Duodenal mucosa (tissue), 2 donors: ENCODE measurements around the gene HYDIN.

ENCODE experiments used
- H3K27ac ChIP-seq: one replicate; pipeline ENCODE4 v1.7.0; 2013; ENCODE audit warnings: low read depth, low read length
- H3K27me3 ChIP-seq, 2 donors: one replicate each; pipeline ENCODE4 v1.7.0; 2013; ENCODE audit warnings: low read length in 2 of 2, control low read depth in 1 of 2; ENCODE audit not compliant: insufficient read depth in 2 of 2, control insufficient read depth in 1 of 2
- H3K36me3 ChIP-seq, 2 donors: one replicate each; pipeline ENCODE4 v1.7.0; 2013; ENCODE audit warnings: low read length in 2 of 2, control low read depth in 1 of 2; ENCODE audit not compliant: insufficient read depth in 2 of 2, control insufficient read depth in 1 of 2
- H3K4me1 ChIP-seq, 2 donors: one replicate each; pipeline ENCODE4 v1.7.0; 2013; ENCODE audit warnings: low read length in 2 of 2, control low read depth in 1 of 2; ENCODE audit not compliant: insufficient read depth in 2 of 2, control insufficient read depth in 1 of 2
- H3K4me3 ChIP-seq, 2 donors: one replicate each; pipeline ENCODE4 v1.7.0; 2013; ENCODE audit warnings: low read length in 2 of 2, low read depth in 1 of 2
- H3K9ac ChIP-seq, 2 donors: one replicate each; pipeline ENCODE4 v1.7.0; 2013; ENCODE audit warnings: low read length in 2 of 2, low read depth in 1 of 2
- H3K9me3 ChIP-seq, 2 donors: one replicate each; pipeline ENCODE4 v1.7.0; 2013; ENCODE audit warnings: low read length in 2 of 2, control low read depth in 1 of 2; ENCODE audit not compliant: control insufficient read depth in 1 of 2

Gene HYDIN

DNA sequence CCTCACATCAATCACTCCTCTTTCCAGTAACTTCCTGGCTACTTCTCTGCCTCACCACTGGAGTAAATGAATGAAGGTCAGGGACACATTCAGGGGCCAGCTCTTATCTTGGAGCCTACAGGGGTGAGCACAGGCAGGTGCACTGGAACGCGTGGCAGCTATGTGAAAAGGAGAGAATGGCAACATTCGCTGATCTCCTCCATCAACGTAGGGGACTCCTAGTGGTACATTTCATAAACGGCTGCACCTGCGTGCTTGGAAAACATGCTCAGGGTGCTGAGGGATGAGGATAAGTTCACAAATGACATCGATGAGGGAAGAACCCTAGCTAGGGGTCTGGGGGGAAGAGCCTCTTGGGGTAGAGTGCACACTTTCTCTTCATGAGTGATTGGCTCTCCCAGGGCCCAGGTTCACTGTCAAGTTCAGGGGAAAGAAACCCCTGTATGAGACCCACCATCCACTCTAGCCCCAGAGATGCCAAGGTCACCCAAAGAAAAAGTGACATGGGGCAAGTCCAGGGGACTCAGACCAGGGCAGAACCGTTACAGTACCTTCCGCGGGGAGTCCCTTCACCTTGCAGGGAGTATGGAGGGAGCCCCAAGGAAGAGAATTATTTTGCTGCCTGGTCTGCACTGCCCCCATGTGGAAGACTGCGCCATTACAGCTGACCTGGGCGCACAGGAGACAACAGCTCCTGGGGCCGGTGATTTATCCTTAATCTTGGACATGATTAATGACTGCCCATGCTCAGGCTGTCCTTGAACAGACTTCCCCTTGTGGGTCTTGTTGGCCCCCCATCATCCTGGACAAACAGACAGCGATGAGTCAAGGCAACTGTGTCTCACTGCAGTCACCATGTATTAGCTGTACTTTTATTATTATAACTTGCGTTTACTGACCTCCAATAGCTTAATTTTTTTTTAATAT lies 459.6 kb downstream of the HYDIN start:
- no peaks in the 10 kb centered on the region for H3K4me1 ChIP-seq
- peaks cover 14 to 20% of the 10 kb centered on the region in 2 donors for H3K36me3 ChIP-seq
- H3K9ac ChIP-seq: no peak overlapping the region
- H3K27ac ChIP-seq: no peak overlapping the region
- no peaks in the 10 kb centered on the region for H3K27me3 ChIP-seq
- H3K4me3 ChIP-seq: no peak overlapping the region
- no peaks in the 10 kb centered on the region for H3K9me3 ChIP-seq

DNA sequence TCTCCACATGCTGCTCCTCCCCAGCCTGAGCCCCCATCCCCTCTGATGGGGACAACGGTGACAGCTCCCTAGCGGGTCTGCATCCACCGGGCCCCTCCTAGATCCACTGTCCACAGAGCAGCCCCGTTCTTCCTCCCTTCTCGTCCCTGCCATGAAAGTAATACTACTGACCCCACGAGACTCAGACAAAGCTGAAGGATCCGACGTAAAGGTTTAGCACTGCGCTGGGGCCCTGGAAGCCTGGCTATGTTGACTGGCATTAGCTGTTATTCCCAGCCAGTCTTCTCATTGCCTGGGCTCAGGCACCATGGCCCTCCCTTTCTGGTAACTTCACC lies 460.3 kb downstream of the HYDIN start:
- Histone ChIP-seq H3K4me3 (no peak overlapping the region), H3K27me3 (no peaks in the 10 kb centered on the region), H3K9ac (no peak overlapping the region), H3K4me1 (no peaks in the 10 kb centered on the region), H3K27ac (no peak overlapping the region), H3K9me3 (no peaks in the 10 kb centered on the region), H3K36me3 (peaks cover 14 to 20% of the 10 kb centered on the region in 2 donors)

DNA sequence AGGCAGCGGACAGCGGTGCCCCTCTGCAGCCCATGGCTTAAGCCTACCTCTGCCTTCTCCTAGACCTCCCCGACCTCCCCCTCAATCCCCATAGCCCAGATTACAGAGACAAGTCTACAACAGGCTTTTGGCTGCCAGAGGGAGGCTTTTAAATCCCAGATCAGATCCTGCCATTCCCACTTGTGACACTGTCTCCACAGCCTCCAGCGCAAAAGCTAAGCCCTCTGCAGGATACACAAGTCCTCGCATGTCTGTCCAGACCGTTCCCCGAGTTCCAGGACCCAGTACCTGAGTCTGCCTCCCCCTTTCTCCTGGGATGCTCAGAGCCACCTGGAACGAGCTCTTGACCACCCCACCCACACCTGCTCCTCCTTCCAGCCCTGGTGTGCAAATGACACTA lies 460.8 kb downstream of the HYDIN start:
- Histone ChIP-seq H3K4me3 (no peak overlapping the region), H3K27ac (no peak overlapping the region), H3K4me1 (no peaks in the 10 kb centered on the region), H3K27me3 (no peaks in the 10 kb centered on the region), H3K9ac (no peak overlapping the region), H3K36me3 (peaks cover 14 to 20% of the 10 kb centered on the region in 2 donors), H3K9me3 (no peaks in the 10 kb centered on the region)

DNA sequence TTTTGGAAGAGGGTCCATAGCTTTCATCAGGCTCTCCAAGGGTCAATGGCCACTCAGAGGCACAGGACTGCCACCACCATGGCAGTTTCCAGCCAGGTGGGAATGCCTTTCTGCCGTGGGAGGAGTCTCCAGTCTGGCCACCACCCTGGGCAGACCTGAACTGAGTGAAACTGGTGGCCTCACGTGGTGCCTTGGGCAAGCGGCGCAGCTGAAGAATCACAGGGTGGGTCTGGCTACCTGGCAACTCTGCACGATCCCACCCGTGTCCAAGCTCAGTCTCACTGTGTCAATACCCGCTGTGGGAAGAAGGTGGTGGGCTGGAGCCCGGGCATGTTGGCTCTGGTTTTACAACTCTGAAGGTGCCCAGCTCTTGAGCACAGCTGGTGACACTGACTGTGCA lies 461.4 kb downstream of the HYDIN start:
- H3K4me3 ChIP-seq: no peak overlapping the region
- no peaks in the 10 kb centered on the region for H3K4me1 ChIP-seq
- H3K9me3 ChIP-seq: no peaks in the 10 kb centered on the region
- H3K27ac ChIP-seq: no peak overlapping the region
- peaks cover 12 to 20% of the 10 kb centered on the region in 2 donors for H3K36me3 ChIP-seq
- H3K9ac ChIP-seq: no peak overlapping the region
- no peaks in the 10 kb centered on the region for H3K27me3 ChIP-seq

DNA sequence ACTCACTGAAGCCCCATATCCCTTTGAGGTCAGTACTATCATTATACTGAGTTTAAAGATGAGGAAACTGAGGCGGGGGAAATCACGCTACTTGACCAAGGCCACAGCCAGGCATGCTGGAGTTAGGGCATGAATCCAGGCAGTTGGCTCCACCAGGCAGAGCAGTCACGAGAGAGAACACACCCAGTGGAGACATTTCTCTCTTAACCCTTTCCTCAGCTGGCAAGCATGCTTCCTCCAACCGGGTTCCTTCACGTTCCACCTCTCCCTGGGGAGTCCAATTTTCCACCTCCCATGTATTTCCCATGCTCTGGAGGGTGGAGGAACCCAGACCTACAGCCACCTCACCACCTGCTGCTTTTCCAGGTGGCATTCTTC lies 462.3 kb downstream of the HYDIN start:
- no peak overlapping the region for H3K4me3 ChIP-seq
- H3K9me3 ChIP-seq: no peaks in the 10 kb centered on the region
- H3K4me1 ChIP-seq: no peaks in the 10 kb centered on the region
- H3K9ac ChIP-seq: no peak overlapping the region
- H3K36me3 ChIP-seq: peaks cover 10 to 20% of the 10 kb centered on the region in 2 donors
- no peaks in the 10 kb centered on the region for H3K27me3 ChIP-seq
- no peak overlapping the region for H3K27ac ChIP-seq

DNA sequence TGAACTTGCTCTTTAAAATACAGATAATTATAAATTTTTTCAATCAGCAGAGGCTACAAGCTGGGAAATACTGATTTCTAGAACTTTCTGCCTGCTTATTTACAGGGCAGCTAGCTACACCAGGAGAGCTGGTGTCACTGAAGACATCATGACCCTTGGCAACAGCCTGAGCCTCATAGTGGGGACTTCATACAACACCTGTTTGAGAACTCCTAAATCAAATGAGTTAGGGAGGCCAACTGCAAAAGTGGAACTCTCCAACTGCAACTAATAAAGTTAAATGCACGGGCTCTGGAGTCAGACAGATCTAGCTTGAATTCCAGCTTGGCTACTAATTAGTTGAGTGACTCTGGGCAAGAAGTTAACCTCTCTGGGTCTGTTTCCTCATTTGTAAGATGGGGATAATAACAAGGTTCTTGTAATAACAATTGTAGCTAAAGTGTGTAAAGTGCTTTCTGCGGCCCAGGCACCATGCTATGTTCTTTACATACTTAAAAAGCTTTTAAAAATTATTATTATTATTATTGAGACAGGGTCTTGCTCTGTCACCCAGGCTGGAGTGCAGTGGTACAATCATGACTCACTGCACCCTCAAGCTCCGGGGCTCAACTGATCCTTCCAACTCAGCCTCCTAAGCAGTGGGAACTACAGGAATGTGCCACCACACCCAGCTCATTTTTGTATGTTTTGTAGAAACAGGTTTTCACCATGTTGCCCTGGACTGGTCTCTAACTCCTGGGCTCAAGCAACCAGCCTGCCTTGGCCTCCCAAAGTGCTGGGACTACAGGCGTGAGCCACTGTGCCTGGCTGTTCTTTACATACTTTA lies 462.9 kb downstream of the HYDIN start:
- H3K9ac ChIP-seq: no peak overlapping the region
- H3K4me1 ChIP-seq: no peaks in the 10 kb centered on the region
- H3K4me3 ChIP-seq: no peak overlapping the region
- no peaks in the 10 kb centered on the region for H3K9me3 ChIP-seq
- peaks cover 10 to 23% of the 10 kb centered on the region in 2 donors for H3K36me3 ChIP-seq
- H3K27ac ChIP-seq: no peak overlapping the region
- no peaks in the 10 kb centered on the region for H3K27me3 ChIP-seq

DNA sequence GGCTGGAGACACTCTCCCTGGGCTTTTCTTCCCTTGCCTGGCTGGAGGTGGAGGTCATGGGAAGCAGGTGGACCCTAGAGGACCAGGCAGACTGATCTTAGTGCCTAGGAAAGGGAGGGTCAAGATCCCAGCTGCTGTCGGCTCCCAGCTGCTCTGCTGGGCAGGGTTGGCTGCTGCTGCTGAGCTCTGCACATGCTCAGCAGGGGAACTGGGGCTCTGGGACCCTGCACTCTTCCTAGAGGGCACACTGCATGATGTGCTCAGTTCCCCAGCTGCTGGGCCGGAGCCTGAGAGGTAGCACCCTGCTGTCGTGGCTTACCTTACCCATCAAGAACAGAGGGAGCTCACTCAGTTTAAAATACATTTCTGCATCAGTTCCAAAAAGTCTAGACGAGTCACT lies 463.9 kb downstream of the HYDIN start:
- Histone ChIP-seq H3K9me3 (no peaks in the 10 kb centered on the region), H3K4me3 (no peak overlapping the region), H3K4me1 (no peaks in the 10 kb centered on the region), H3K36me3 (peaks cover 9 to 20% of the 10 kb centered on the region in 2 donors), H3K9ac (no peak overlapping the region), H3K27me3 (no peaks in the 10 kb centered on the region), H3K27ac (no peak overlapping the region)

DNA sequence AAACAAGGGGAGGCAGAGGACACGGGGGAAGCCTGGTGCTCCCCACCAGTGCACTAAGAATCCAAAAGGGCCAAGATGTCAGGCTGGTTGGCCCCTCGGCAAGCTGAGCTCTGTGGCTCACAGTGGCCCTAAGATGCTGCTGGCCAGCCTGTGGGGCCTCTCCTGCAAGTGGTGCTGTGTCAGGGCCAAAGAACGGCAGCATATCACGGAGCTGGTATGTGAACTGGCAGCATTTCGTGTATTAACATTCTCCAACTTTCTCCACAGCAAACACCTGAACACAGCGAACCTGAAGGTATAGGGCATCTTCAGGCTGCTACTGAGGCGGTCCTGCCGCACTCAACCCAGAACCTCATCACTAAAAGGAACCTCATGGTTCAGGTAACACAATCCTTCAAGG lies 464.3 kb downstream of the HYDIN start:
- H3K9me3 ChIP-seq: no peaks in the 10 kb centered on the region
- H3K4me1 ChIP-seq: peaks cover 3 to 4% of the 10 kb centered on the region in 2 donors
- no peaks in the 10 kb centered on the region for H3K27me3 ChIP-seq
- H3K27ac ChIP-seq: no peak overlapping the region
- H3K4me3 ChIP-seq: no peak overlapping the region
- H3K9ac ChIP-seq: no peak overlapping the region
- H3K36me3 ChIP-seq: peaks cover 11 to 23% of the 10 kb centered on the region in 2 donors

DNA sequence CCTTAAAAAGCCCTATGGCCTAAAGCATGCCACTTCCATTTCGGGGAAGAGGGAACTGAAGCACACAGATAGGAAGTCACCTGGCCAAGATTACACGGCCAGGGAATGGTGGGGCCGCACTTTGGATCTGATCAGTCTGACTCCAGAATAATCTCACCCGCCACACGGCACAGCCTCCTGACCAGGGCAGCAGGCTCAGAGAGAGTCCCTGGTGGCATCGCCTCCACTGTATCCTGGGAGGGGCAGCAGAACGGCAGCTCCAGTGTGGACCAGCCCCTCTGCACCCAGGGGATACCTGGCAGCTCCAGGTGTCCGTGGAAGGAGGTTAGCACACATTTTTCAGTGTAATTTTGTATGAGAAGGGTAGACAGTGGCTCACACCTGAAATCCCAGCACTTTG lies 465.0 kb downstream of the HYDIN start:
- H3K9ac ChIP-seq: no peak overlapping the region

DNA sequence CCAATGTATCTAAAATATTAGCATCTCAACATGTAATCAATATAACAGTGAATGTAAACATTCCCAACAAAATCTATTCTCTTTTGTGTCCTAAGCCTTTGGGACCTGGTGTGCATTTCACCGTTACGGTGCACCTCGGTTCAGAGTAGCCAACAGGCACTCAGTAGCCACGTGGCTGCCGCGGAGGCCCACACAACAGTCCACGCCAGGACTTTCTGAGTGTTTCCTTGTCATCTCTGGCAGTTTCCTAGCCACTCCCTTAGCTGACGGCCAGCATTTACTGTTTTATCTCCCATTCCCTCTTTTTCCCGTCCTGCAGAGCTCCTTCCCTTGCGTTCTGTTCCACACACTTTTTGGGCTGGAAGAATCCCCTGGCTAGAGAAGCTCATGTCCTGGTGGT lies 465.9 kb downstream of the HYDIN start:
- H3K36me3 ChIP-seq: peaks cover 11 to 26% of the 10 kb centered on the region in 2 donors

More for the DNA sequence above, 465.0 kb downstream of the HYDIN start:
- no peaks in the 10 kb centered on the region for H3K9me3 ChIP-seq
- no peak overlapping the region for H3K27ac ChIP-seq
- peaks cover 11 to 24% of the 10 kb centered on the region in 2 donors for H3K36me3 ChIP-seq
- H3K4me3 ChIP-seq: no peak overlapping the region
- H3K27me3 ChIP-seq: no peaks in the 10 kb centered on the region
- peaks cover 8 to 10% of the 10 kb centered on the region in 2 donors for H3K4me1 ChIP-seq

More for the DNA sequence above, 465.9 kb downstream of the HYDIN start:
- Histone ChIP-seq H3K4me3 (no peak overlapping the region), H3K9me3 (no peaks in the 10 kb centered on the region), H3K9ac (no peak overlapping the region), H3K27ac (no peak overlapping the region), H3K27me3 (no peaks in the 10 kb centered on the region), H3K4me1 (peaks cover 14 to 19% of the 10 kb centered on the region in 2 donors)
